ENCODE measurements around the gene CDK5R2. TPM values are rescaled to one million over a fixed set of nuclear protein-coding genes. Genes with fewer than 3 reads are reported as not detected.

The CDK5R2 gene
- total RNA-seq, 1 experiment from 2014 or later: 1.3 TPM

DNA sequence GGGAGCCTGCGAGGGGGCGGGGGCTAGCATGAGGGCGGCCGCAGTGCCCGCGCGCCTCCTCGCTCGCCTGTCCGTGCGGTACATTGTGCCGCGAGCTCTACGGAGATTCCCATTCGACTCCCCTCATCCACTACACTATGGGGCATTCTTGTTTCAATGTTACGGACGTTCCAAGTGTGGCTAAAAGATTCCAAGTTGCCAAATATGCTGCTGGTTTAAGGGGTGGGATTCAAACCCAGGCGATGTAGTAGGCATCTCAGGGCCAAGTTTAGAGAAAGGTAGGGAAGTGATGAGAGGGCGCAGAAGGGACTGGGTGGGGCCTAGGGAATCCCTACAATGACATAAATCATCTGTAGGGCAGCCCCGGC lies 43.8 kb downstream of the CDK5R2 start:
- intact Hi-C loops (cut with micrococcal nuclease; ENCODE audit: unreplicated experiment): no loop called here
- Histone ChIP-seq H3K36me3 (ENCODE audit: control insufficient read depth, insufficient read depth, low read length) (no peaks in the 10 kb centered on the region), H3K4me3 (ENCODE audit: low read depth in 2 of 2, low read length in 2 of 2) (peak overlapping the region; percentile 33 to 49), H3K9me3 (ENCODE audit: control insufficient read depth, insufficient read depth, low read depth, low read length) (no peaks in the 10 kb centered on the region), H3K4me1 (ENCODE audit: control insufficient read depth, insufficient read depth, low read length) (no peaks in the 10 kb centered on the region; the same call in 1 of the 2 replicates), H3K27me3 (ENCODE audit: control insufficient read depth, insufficient read depth, low read length) (peaks cover 4% of the 10 kb centered on the region; the same call in 1 of the 2 replicates), H3K27ac (ENCODE audit: low read length) (no peak overlapping the region)
- ChIA-PET CTCF (interaction anchor here (0.6 to 1.7 kb wide), 6 partner anchors 23 to 152 kb away, joined by 3 to 6 read pairs (median 4); partner anchors contain the start of gene CDK5R2), POLR2A (no interaction called here)
- in situ Hi-C loops (cut with HindIII; ENCODE audit: low pct_unique_long_range_greater_than_20kb, low sequenced_read_pairs): no loop called here
- TF ChIP-seq POLR2AphosphoS5 (IDR thresholded peaks at IDR 0.05; ENCODE audit: low read depth, low read length): no peak
- no peak for TF ChIP-seq REST (IDR thresholded peaks at IDR 0.05; ENCODE audit: insufficient read depth in 1 of 2, low read depth in 2 of 2, low read length in 1 of 2)
- TF ChIP-seq TCF7L2 (IDR thresholded peaks at IDR 0.05; ENCODE audit: low read depth, low read length): no peak
- peak; percentile 12 for TF ChIP-seq CTCF (IDR thresholded peaks at IDR 0.05)
- no peak for TF ChIP-seq SIN3A (IDR thresholded peaks at IDR 0.05; ENCODE audit: borderline replicate concordance, insufficient read depth, low read depth, low read length)
- peak; percentile 79 for ATAC-seq
- no peak for DNase-seq (ENCODE audit: low read depth, low spot score)
- no TSS peak for BruUV-seq (replicated peaks)

DNA sequence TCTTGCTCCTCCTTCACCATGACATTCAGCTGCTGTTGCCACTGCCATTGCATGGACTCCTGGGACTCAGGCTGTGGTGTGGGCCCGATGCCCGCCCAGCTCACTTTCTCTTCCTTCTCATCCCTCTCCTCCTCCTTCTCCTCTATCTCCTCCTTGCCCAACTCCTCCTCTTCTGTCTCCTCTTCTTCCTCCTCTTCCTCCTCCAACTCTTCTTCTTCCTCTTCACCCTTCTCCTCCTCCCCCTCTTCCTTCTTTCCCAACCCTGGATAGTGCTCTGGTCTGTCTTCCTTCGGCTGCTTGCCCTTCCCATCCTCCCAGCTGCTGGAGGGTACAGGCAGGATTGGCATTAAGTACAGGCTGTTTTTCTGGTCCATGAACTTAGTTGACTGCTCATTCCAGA lies 44.5 kb downstream of the CDK5R2 start:
- Histone ChIP-seq H3K4me3 (ENCODE audit: low read depth in 2 of 2, low read length in 2 of 2) (no peak overlapping the region), H3K27ac (ENCODE audit: low read length) (no peak overlapping the region), H3K36me3 (ENCODE audit: control insufficient read depth, insufficient read depth, low read length) (no peaks in the 10 kb centered on the region), H3K27me3 (ENCODE audit: control insufficient read depth, insufficient read depth, low read length) (peaks cover 4% of the 10 kb centered on the region; the same call in 1 of the 2 replicates), H3K9me3 (ENCODE audit: control insufficient read depth, insufficient read depth, low read depth, low read length) (no peaks in the 10 kb centered on the region), H3K4me1 (ENCODE audit: control insufficient read depth, insufficient read depth, low read length) (no peaks in the 10 kb centered on the region; the same call in 1 of the 2 replicates)
- ChIA-PET CTCF (interaction anchor here (0.6 to 1.5 kb wide), 4 partner anchors 22 to 127 kb away, joined by 3 to 6 read pairs (median 4); no protein-coding TSS in a partner anchor), POLR2A (no interaction called here)
- no peak for DNase-seq (ENCODE audit: low read depth, low spot score)
- TF ChIP-seq POLR2AphosphoS5 (IDR thresholded peaks at IDR 0.05; ENCODE audit: low read depth, low read length) (no peak), REST (IDR thresholded peaks at IDR 0.05; ENCODE audit: insufficient read depth in 1 of 2, low read depth in 2 of 2, low read length in 1 of 2) (no peak), TCF7L2 (IDR thresholded peaks at IDR 0.05; ENCODE audit: low read depth, low read length) (no peak), SIN3A (IDR thresholded peaks at IDR 0.05; ENCODE audit: borderline replicate concordance, insufficient read depth, low read depth, low read length) (no peak), CTCF (IDR thresholded peaks at IDR 0.05) (no peak)
- in situ Hi-C loops (cut with HindIII; ENCODE audit: low pct_unique_long_range_greater_than_20kb, low sequenced_read_pairs): no loop called here
- intact Hi-C loops (cut with micrococcal nuclease; ENCODE audit: unreplicated experiment): no loop called here
- no TSS peak for BruUV-seq (replicated peaks)
- no peak for ATAC-seq

Data from Panc1 (cell line).